Endothelial cell (in vitro differentiated cells): Measurements from ENCODE around the gene SCTR. TPM values are rescaled to one million over a fixed set of nuclear protein-coding genes. Genes with fewer than 3 reads are reported as not detected.
A peak's percentile ranks its signal among the peaks of the same experiment; 100 is the strongest.

Experiments
- DNase-seq: peaks from one replicate; pipeline ENCODE4 v3.0.0; 2021; ENCODE audit warnings: low spot score
- H3K27ac Mint-ChIP-seq: one replicate; pipeline ENCODE4 v1.8.0; 2021; ENCODE audit warnings: mixed read lengths, inconsistent platforms; ENCODE audit not compliant: unreplicated experiment
- H3K27me3 Mint-ChIP-seq: one replicate; pipeline ENCODE4 v1.8.0; 2021; ENCODE audit warnings: mild to moderate bottlenecking, moderate library complexity, mixed read lengths, inconsistent platforms; ENCODE audit not compliant: unreplicated experiment
- H3K36me3 Mint-ChIP-seq: one replicate; pipeline ENCODE4 v1.8.0; 2021; ENCODE audit warnings: mild to moderate bottlenecking, low read depth, mixed read lengths, inconsistent platforms; ENCODE audit not compliant: unreplicated experiment
- H3K4me1 Mint-ChIP-seq: one replicate; pipeline ENCODE4 v1.8.0; 2021; ENCODE audit warnings: mild to moderate bottlenecking, mixed read lengths, inconsistent platforms; ENCODE audit not compliant: unreplicated experiment
- H3K4me3 Mint-ChIP-seq: one replicate; pipeline ENCODE4 v1.8.0; 2021; ENCODE audit warnings: mild to moderate bottlenecking, mixed read lengths, inconsistent platforms; ENCODE audit not compliant: unreplicated experiment
- H3K9me3 Mint-ChIP-seq: one replicate; pipeline ENCODE4 v1.8.0; 2021; ENCODE audit warnings: mixed read lengths, inconsistent platforms; ENCODE audit not compliant: unreplicated experiment
- CTCF ChIP-seq: fragments of 200-600 bp; sonication (generic); IDR thresholded peaks from one replicate; pipeline ENCODE4 v1.5.0; 2021; ENCODE audit warnings: antibody characterized with exemption; ENCODE audit not compliant: unreplicated experiment
- total RNA-seq: library from RNA; stranded (reverse); fragmentation: NEBNext Ultra II Directional; extraction: Animal tissue kit (Norgen Biotek cat#: 25700); gene quantifications from one replicate; pipeline ENCODE4 v1.2.1, GENCODE V29; 2021; ENCODE audit not compliant: unreplicated experiment

SCTR gene
- total RNA-seq, 1 donor from 2014 or later, result not detected

GRCh38 chr2:119416299-119416923 is 107.9 kb downstream of the SCTR start:
- no peaks in the 10 kb centered on the region for H3K36me3 Mint-ChIP-seq

GRCh38 chr2:119415630-119416029 is 108.7 kb downstream of the SCTR start:
- Mint-ChIP-seq H3K4me3 (no peak overlapping the region), H3K4me1 (no peaks in the 10 kb centered on the region), H3K9me3 (no peaks in the 10 kb centered on the region), H3K36me3 (no peaks in the 10 kb centered on the region), H3K27ac (no peak overlapping the region), H3K27me3 (no peaks in the 10 kb centered on the region)
- no peak for DNase-seq
- no peak for TF ChIP-seq CTCF

More at GRCh38 chr2:119416299-119416923, 107.9 kb downstream of the SCTR start:
- Mint-ChIP-seq H3K27me3 (no peaks in the 10 kb centered on the region), H3K27ac (no peak overlapping the region), H3K9me3 (no peaks in the 10 kb centered on the region), H3K4me1 (no peaks in the 10 kb centered on the region), H3K4me3 (no peak overlapping the region)
- no peak for TF ChIP-seq CTCF
- no peak for DNase-seq

- no peaks in the 10 kb centered on the region for H3K27me3 Mint-ChIP-seq
- H3K4me3 Mint-ChIP-seq, result no peak overlapping the region
- no peak for TF ChIP-seq CTCF
- H3K4me1 Mint-ChIP-seq, result no peaks in the 10 kb centered on the region
- no peaks in the 10 kb centered on the region for H3K9me3 Mint-ChIP-seq
- no peak for DNase-seq
- H3K36me3 Mint-ChIP-seq, result no peaks in the 10 kb centered on the region
- H3K27ac Mint-ChIP-seq, result no peak overlapping the region
Observed at GRCh38 chr2:119414894-119415293, 109.4 kb downstream of the SCTR start.

- DNase-seq, result no peak
- Mint-ChIP-seq H3K4me3 (no peak overlapping the region), H3K9me3 (no peaks in the 10 kb centered on the region), H3K4me1 (peaks cover 8% of the 10 kb centered on the region), H3K36me3 (no peaks in the 10 kb centered on the region), H3K27me3 (no peaks in the 10 kb centered on the region), H3K27ac (no peak overlapping the region)
- no peak for TF ChIP-seq CTCF
Observed at GRCh38 chr2:119409506-119409905, 114.8 kb downstream of the SCTR start.

GRCh38 chr2:119408221-119408619 is 116.1 kb downstream of the SCTR start:
- no peak for DNase-seq
- H3K4me3 Mint-ChIP-seq, result no peak overlapping the region
- no peaks in the 10 kb centered on the region for H3K36me3 Mint-ChIP-seq
- H3K27me3 Mint-ChIP-seq, result no peaks in the 10 kb centered on the region
- peak overlapping the region; percentile 2 for H3K27ac Mint-ChIP-seq
- peaks cover 8% of the 10 kb centered on the region for H3K4me1 Mint-ChIP-seq
- TF ChIP-seq CTCF, result no peak
- no peaks in the 10 kb centered on the region for H3K9me3 Mint-ChIP-seq
